ENCODE data around the gene DNAL1. TPM values are rescaled to one million over a fixed set of nuclear protein-coding genes. Genes with fewer than 3 reads are reported as not detected.

Gene DNAL1
- total RNA-seq, 1 experiment from 2014 or later, result 32.8 TPM

GRCh38 chr14:73739174-73739898 is 94.5 kb downstream of the DNAL1 start:
- in situ Hi-C loops (cut with HindIII; ENCODE audit: low sequenced_read_pairs), result no loop called here
- DNase-seq (ENCODE audit: low spot score), result no peak

- in situ Hi-C loops (cut with HindIII; ENCODE audit: low sequenced_read_pairs), result no loop called here
Observed at GRCh38 chr14:73739899-73740617, 95.3 kb downstream of the DNAL1 start.

GRCh38 chr14:73740618-73741326 is 96.0 kb downstream of the DNAL1 start:
- in situ Hi-C loops (cut with HindIII; ENCODE audit: low sequenced_read_pairs), result no loop called here
- DNase-seq (ENCODE audit: low spot score), result no peak

More at GRCh38 chr14:73739899-73740617, 95.3 kb downstream of the DNAL1 start:
- DNase-seq (ENCODE audit: low spot score), result no peak

GRCh38 chr14:73741386-73741875 is 96.6 kb downstream of the DNAL1 start:
- in situ Hi-C loops (cut with HindIII; ENCODE audit: low sequenced_read_pairs), result no loop called here

GRCh38 chr14:73741876-73742519 is 97.2 kb downstream of the DNAL1 start:
- in situ Hi-C loops (cut with HindIII; ENCODE audit: low sequenced_read_pairs), result no loop called here
- DNase-seq (ENCODE audit: low spot score), result no peak

More at GRCh38 chr14:73741386-73741875, 96.6 kb downstream of the DNAL1 start:
- no peak for DNase-seq (ENCODE audit: low spot score)

GRCh38 chr14:73742520-73743238 is 97.9 kb downstream of the DNAL1 start:
- DNase-seq (ENCODE audit: low spot score), result no peak
- in situ Hi-C loops (cut with HindIII; ENCODE audit: low sequenced_read_pairs), result no loop called here

GRCh38 chr14:73743431-73743931 is 98.7 kb downstream of the DNAL1 start:
- DNase-seq (ENCODE audit: low spot score), result no peak
- in situ Hi-C loops (cut with HindIII; ENCODE audit: low sequenced_read_pairs), result no loop called here

GRCh38 chr14:73744175-73744867 is 99.5 kb downstream of the DNAL1 start:
- DNase-seq (ENCODE audit: low spot score), result no peak
- in situ Hi-C loops (cut with HindIII; ENCODE audit: low sequenced_read_pairs), result no loop called here

- no peak for DNase-seq (ENCODE audit: low spot score)
- in situ Hi-C loops (cut with HindIII; ENCODE audit: low sequenced_read_pairs), result no loop called here
Observed at GRCh38 chr14:73744874-73745529, 100.2 kb downstream of the DNAL1 start.

- in situ Hi-C loops (cut with HindIII; ENCODE audit: low sequenced_read_pairs), result no loop called here
- DNase-seq (ENCODE audit: low spot score), result no peak
Observed at GRCh38 chr14:73745571-73746519, 101.1 kb downstream of the DNAL1 start.

- DNase-seq (ENCODE audit: low spot score), result no peak
- in situ Hi-C loops (cut with HindIII; ENCODE audit: low sequenced_read_pairs), result no loop called here
Observed at GRCh38 chr14:73746520-73747378, 102.0 kb downstream of the DNAL1 start.

GRCh38 chr14:73747379-73748211 is 102.8 kb downstream of the DNAL1 start:
- DNase-seq (ENCODE audit: low spot score), result no peak
- in situ Hi-C loops (cut with HindIII; ENCODE audit: low sequenced_read_pairs), result no loop called here

GRCh38 chr14:73748858-73749357 is 104.1 kb downstream of the DNAL1 start:
- no peak for DNase-seq (ENCODE audit: low spot score)
- in situ Hi-C loops (cut with HindIII; ENCODE audit: low sequenced_read_pairs), result no loop called here

- no peak for DNase-seq (ENCODE audit: low spot score)
- in situ Hi-C loops (cut with HindIII; ENCODE audit: low sequenced_read_pairs), result no loop called here
Observed at GRCh38 chr14:73749706-73750530, 105.1 kb downstream of the DNAL1 start.

Measured in G401 (cell line).